ENCODE results near the gene TMEM51. TPM values are rescaled to one million over a fixed set of nuclear protein-coding genes. Genes with fewer than 3 reads are reported as not detected.

The TMEM51 gene
- 0.78 and 1.8 TPM in 2 replicates for total RNA-seq

GRCh38 chr1:15153184-15153841, at the start of gene TMEM51:
Gene TMEM51 (plus strand): TSS chr1:15153747. CDS start chr1:15215088, 61,341 bp downstream.

DNA sequence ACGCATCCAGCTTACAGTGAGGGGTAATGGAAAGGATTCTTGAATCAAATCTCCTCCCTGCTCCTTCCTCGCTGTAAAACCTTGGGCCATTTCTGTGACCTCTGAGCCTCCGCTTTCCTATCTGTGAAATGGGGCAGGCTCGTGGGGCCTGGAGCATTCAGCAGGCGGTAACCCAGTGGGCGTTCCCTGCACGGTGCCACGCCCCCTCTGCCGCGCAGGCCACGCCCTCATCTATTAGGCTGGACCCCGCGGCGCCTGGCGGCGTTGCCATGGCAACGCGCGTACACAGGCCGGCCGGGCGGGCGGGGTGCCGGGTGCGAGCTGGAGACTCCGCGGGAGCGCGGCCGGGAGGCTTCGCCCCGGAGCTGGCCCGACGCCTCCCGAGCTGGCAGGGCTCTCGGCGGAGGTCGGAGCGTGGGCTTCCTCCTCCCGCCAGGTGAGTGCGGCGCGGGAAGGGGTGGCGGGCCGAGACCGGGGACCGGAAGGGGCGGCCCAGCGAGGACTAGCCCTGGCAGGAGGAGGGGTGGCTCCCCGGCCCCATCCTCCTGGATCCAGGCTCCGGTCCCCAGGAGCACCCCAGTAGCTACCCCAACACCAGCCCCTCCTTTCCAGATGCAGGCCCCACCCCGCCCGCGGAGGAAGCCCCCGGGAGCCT, 93.5 kb downstream of the TMEM51 start, which contains the start of gene FHAD1:
TSS of gene FHAD1 (plus strand) at position 264 of the 655 bp plus-strand sequence. CDS start 4,562 bp downstream, outside the sequence.

Other genes with a start within 250 kb of the TMEM51 start
- 0.11 and 0.52 TPM in 2 replicates for gene FHAD1, start 93.5 kb downstream of the TMEM51 start, total RNA-seq

All from articular chondrocyte of knee joint (primary cell).